Adrenal gland (tissue), 12 donors: ENCODE data around the gene ANKK1. TPM values are rescaled to one million over a fixed set of nuclear protein-coding genes. Genes with fewer than 3 reads are reported as not detected.

Experiments
- DNase-seq, 7 donors: peaks; one replicate each; pipeline ENCODE4 v3.0.0-alpha.2; 2019 to 2020
- H3K27ac ChIP-seq, 5 donors: fragments of 200-600 bp; sonication (generic) in 4 of 5; 1 replicate in 3 of 5; 2 replicates in 2 of 5; pipeline versions ENCODE4 v1.5.1 to v1.8.0; 2016 to 2020; ENCODE audit warnings: mild to moderate bottlenecking in 1 of 5
- H3K27me3 ChIP-seq: fragments of 200-600 bp; 2 replicates; pipeline ENCODE4 v1.8.0; 2021
- H3K36me3 ChIP-seq, 2 donors: fragments of 200-600 bp; replicated peaks in 1 of 2; 1 replicate in 1 of 2; 2 replicates in 1 of 2; pipeline versions ENCODE4 v1.5.1 to v1.8.0; 2018 to 2022
- H3K4me1 ChIP-seq, 2 donors: fragments of 200-600 bp; replicated peaks in 1 of 2; 1 replicate in 1 of 2; 2 replicates in 1 of 2; pipeline versions ENCODE4 v1.5.1 to v1.8.0; 2018 to 2021
- H3K4me3 ChIP-seq, 4 donors: fragments of 200-600 bp; sonication (generic) in 3 of 4; one replicate each; pipeline ENCODE4 v1.5.1; 2016 to 2018
- H3K9me3 ChIP-seq, 3 donors: fragments of 200-600 bp; sonication (generic) in 1 of 3; replicated peaks in 1 of 3; 1 replicate in 2 of 3; 2 replicates in 1 of 3; pipeline versions ENCODE4 v1.5.1 to v1.8.0; 2016 to 2021
- POLR2A ChIP-seq, 2 donors: fragments of 450-650 bp; IDR thresholded peaks; one replicate each; pipeline ENCODE4 v1.6.1; 2017; ENCODE audit warnings: antibody characterized with exemption in 2 of 2, mild to moderate bottlenecking in 2 of 2, moderate library complexity in 1 of 2
- WGBS, 4 donors: extraction: QIAGEN DNeasy Blood & Tissue Kit in 2 of 4; methylation state at CpG; one replicate each; pipeline versions ENCODE4 v1.1.5 to v1.1.7; 2013 to 2017; 5-methylcytosine and 5-hydroxymethylcytosine counted together
- intact Hi-C, 2 donors: fragments of 100-400 bp; cut with DNase I; formaldehyde crosslinking; loops; one replicate each; pipeline versions ENCODE4 v1.14.1 to v1.15.0; 2022 to 2023
- polyA plus RNA-seq, 3 donors: library from polyadenylated mRNA; stranded (reverse); fragments of 200-250 nt in 2 of 3; fragments of 350-450 nt in 1 of 3; fragmentation: Illumina TruSeq in 1 of 3; extraction: RNeasy Lipid Tissue Mini Kit (QIAGEN cat#74804) in 1 of 3; gene quantifications; one replicate each; pipeline ENCODE4 v1.2.3, GENCODE V29; 2013 to 2014
- total RNA-seq, 9 donors: library from RNA; depleted of rRNA in 4 of 9; stranded (reverse); fragments of >200 nt in 4 of 9; fragments of 120-200 nt in 1 of 9; fragmentation: NEBNext Ultra II Directional in 1 of 9; extraction: Animal tissue kit (Norgen Biotek cat#: 25700) in 1 of 9; gene quantifications; one replicate each; pipeline versions ENCODE4 v1.1.0 to v1.2.4, GENCODE V29; 2013 to 2023
- TF ChIP-seq, protein P1 (sequence below), 6 experiments: fragments of 450-650 bp in 4 of 6; fragments of 200-600 bp in 2 of 6; sonication (generic) in 1 of 6; IDR thresholded peaks; 1 replicate in 5 of 6; 2 replicates in 1 of 6; pipeline versions ENCODE4 v1.5.1 to v1.8.0; 2016 to 2021; ENCODE audit warnings: antibody characterized with exemption in 6 of 6, mild to moderate bottlenecking in 2 of 6, moderate library complexity in 1 of 6
- donor health status: healthy with polysubstance abuse.
- donor health status: Bipolar disorder and iron deficiency.
- donor health status: DM: yes; HTN: yes; CAD: no.
- donor health status: DM: no; HTN: no; CAD: no.
- donor health status: DM: no; HTN: no; CAD: no.
- donor health status: DM: yes; HTN: yes; CAD: no.

ANKK1 gene
- total and polyA plus RNA-seq, 12 donors, result 0.05 to 3.5 (median 0.18) TPM; not detected in 1

DNA sequence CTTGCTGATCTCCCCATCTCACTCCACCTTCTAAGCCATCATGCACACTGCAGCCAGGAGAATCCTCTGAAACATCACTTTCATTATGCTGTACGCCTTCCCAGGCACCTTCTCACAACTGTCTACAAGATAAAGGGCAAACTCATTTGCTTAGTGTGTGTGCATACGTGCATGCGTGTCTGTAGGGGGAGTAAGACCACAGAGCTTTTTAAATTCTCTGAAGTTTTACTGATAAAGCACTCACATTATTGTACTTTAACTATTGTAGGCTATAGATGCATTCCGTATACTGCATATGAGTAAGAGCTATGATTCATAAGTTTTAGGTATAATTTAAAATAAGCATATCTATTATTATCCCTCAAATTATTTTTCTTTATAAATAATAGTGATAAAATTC, 15.3 kb upstream of the ANKK1 start:
- Histone ChIP-seq H3K4me1 (peaks cover 0 to 10% of the 10 kb centered on the region in 2 donors), H3K27ac (no peak overlapping the region), H3K27me3 (no peaks in the 10 kb centered on the region), H3K36me3 (peaks cover 0 to 8% of the 10 kb centered on the region in 2 donors), H3K4me3 (no peak overlapping the region), H3K9me3 (no peaks in the 10 kb centered on the region)
- TF ChIP-seq POLR2A (IDR thresholded peaks at IDR 0.05), result no peak
- TF ChIP-seq, protein P1, sequence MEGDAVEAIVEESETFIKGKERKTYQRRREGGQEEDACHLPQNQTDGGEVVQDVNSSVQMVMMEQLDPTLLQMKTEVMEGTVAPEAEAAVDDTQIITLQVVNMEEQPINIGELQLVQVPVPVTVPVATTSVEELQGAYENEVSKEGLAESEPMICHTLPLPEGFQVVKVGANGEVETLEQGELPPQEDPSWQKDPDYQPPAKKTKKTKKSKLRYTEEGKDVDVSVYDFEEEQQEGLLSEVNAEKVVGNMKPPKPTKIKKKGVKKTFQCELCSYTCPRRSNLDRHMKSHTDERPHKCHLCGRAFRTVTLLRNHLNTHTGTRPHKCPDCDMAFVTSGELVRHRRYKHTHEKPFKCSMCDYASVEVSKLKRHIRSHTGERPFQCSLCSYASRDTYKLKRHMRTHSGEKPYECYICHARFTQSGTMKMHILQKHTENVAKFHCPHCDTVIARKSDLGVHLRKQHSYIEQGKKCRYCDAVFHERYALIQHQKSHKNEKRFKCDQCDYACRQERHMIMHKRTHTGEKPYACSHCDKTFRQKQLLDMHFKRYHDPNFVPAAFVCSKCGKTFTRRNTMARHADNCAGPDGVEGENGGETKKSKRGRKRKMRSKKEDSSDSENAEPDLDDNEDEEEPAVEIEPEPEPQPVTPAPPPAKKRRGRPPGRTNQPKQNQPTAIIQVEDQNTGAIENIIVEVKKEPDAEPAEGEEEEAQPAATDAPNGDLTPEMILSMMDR (IDR thresholded peaks at IDR 0.05), result no peak
- intact Hi-C loops, result no loop called here
- DNase-seq, result no peak
- WGBS, 4 donors, result 84 to 89% (median 88%) methylated on average over 4 of the region's 4 CpGs

DNA sequence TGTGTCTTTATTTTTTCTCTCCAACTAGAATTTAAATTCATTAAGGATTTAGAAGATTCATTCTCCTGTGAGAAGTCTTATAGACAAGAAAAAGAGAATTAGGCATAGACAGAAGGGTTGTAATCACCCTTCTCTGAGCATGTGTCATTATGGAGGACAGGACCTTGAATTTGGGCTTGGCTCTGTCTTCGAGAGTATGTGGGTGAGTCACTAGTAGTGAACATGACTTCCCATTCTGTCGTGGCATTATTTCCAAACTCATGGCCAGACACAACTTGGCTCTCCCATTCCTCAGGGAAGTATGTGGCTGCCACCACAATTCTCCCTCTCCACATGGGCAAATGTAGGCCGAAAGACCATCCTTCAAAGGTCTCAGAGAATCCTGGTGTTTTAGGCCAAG, 14.3 kb upstream of the ANKK1 start:
- Histone ChIP-seq H3K27me3 (no peaks in the 10 kb centered on the region), H3K27ac (peak overlapping the region in 3 of 5 donors; percentile 45 to 79 (median 76)), H3K9me3 (no peaks in the 10 kb centered on the region), H3K4me1 (peaks cover 0 to 10% of the 10 kb centered on the region in 2 donors), H3K4me3 (no peak overlapping the region), H3K36me3 (peaks cover 0 to 2% of the 10 kb centered on the region in 2 donors)
- no peak for TF ChIP-seq POLR2A (IDR thresholded peaks at IDR 0.05)
- TF ChIP-seq, protein P1 (IDR thresholded peaks at IDR 0.05), result no peak
- intact Hi-C loops, result no loop called here
- peak in 6 of 7 donors; percentile 27 to 72 (median 60) for DNase-seq
- 47 to 60% (median 49%) methylated on average over 3 of the region's 3 CpGs for WGBS, 4 donors

DNA sequence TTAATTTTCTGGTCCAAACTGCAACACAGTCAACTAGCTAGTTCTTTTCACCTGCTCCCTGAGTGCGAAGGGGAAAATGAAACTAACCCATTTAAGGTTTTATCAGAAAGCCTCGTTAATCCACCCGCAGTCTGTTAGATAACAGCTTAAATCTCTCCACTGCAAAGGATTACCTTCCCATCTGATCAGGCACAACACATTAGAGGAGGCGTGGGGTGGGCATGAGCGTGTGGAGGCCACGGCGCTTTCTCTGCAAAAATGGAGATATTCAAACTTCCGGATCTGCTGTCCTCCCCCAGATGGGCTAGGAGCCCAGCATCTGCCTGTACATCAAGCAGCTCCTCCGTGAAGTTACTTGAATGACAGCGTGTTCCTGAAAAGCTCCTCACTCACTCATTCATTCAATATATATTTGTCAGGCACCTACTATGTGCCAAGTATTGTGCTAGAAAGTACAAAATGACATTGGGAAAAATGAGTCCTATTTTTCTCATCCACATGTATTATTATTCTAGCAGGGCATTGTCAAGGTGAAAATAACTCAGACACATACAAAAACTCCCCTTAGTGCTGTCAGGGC, 13.5 kb upstream of the ANKK1 start:
- no peaks in the 10 kb centered on the region for H3K27me3 ChIP-seq
- TF ChIP-seq POLR2A (IDR thresholded peaks at IDR 0.05), result no peak
- TF ChIP-seq, protein P1 (IDR thresholded peaks at IDR 0.05), result no peak
- intact Hi-C loops, result no loop called here
- no peak for DNase-seq
- 48 to 65% (median 62%) methylated on average over 10 of the region's 10 CpGs for WGBS, 4 donors
- peak overlapping the region in 3 of 5 donors; percentile 45 to 79 (median 76) for H3K27ac ChIP-seq
- H3K4me1 ChIP-seq, result peaks cover 0 to 10% of the 10 kb centered on the region in 2 donors
- no peaks in the 10 kb centered on the region for H3K36me3 ChIP-seq
- H3K9me3 ChIP-seq, result no peaks in the 10 kb centered on the region
- H3K4me3 ChIP-seq, result peak overlapping the region in 1 of 4 donors; percentile 16

DNA sequence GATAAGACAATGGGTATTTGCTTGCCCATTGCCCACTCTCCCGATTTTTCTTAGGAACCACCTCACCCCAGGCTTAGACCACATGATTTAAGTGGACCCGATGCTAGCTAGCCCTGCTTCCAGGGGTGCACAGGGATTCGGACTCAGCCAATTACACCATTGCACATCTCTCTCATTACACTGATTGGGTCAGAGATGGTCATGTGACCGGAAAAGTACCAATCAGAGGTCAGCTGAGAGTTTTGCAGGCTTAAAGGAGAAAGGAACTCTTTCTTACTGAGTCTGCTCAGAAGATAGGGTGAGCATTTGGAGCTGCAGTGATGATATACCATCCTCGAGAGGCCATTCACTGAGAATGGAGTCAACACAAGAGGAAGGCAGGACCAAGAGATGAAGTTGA, 12.2 kb upstream of the ANKK1 start:
- Histone ChIP-seq H3K4me1 (peaks cover 0 to 10% of the 10 kb centered on the region in 2 donors), H3K4me3 (no peak overlapping the region), H3K27me3 (no peaks in the 10 kb centered on the region), H3K36me3 (no peaks in the 10 kb centered on the region), H3K27ac (no peak overlapping the region), H3K9me3 (no peaks in the 10 kb centered on the region)
- WGBS, 4 donors, result 92 to 96% (median 95%) methylated on average over 5 of the region's 5 CpGs
- TF ChIP-seq, protein P1 (IDR thresholded peaks at IDR 0.05), result no peak
- TF ChIP-seq POLR2A (IDR thresholded peaks at IDR 0.05), result no peak
- no peak for DNase-seq
- intact Hi-C loops, result no loop called here
